Common myeloid progenitor, CD34-positive (primary cell): ENCODE measurements around the gene MYOZ3.

Experiments
- CTCF ChIA-PET: fragments of 350-600 bp; sonication (Branson Sonifier 250); formaldehyde crosslinking; loops from one replicate; lab custom pipeline; 2021; ENCODE audit warnings: antibody characterized with exemption; lab: Charles Lee
- POLR2A ChIA-PET: fragments of 350-600 bp; sonication (Branson Sonifier 250); formaldehyde crosslinking; loops from one replicate; lab custom pipeline; 2021; ENCODE audit warnings: antibody characterized with exemption; lab: Charles Lee
- DNase-seq, 3 donors: peaks; one replicate each; pipeline versions ENCODE4 v3.0.0 to v3.0.0-alpha.2; 2013
- H3K27ac ChIP-seq, 2 experiments: 1 replicate in 1 of 2; 2 replicates in 1 of 2; pipeline ENCODE4 v1.7.0; 2013; ENCODE audit warnings: inconsistent platforms in 2 of 2, low read length in 2 of 2, mild to moderate bottlenecking in 2 of 2, low read depth in 1 of 2, moderate library complexity in 1 of 2; ENCODE audit not compliant: severe bottlenecking in 2 of 2, insufficient read depth in 1 of 2, poor library complexity in 1 of 2
- H3K27me3 ChIP-seq, 5 experiments: replicated peaks in 2 of 5; 1 replicate in 3 of 5; 2 replicates in 2 of 5; pipeline versions ENCODE4 v1.6.1 to v1.7.0; 2013; ENCODE audit warnings: low read length in 4 of 5, mild to moderate bottlenecking in 2 of 5, moderate library complexity in 2 of 5, inconsistent platforms in 1 of 5; ENCODE audit not compliant: insufficient read depth in 5 of 5, control insufficient read depth in 4 of 5
- H3K36me3 ChIP-seq, 4 experiments: 1 replicate in 2 of 4; 2 replicates in 2 of 4; pipeline versions ENCODE4 v1.6.1 to v1.7.0; 2013; ENCODE audit warnings: low read length in 3 of 4, control low read depth in 1 of 4, mild to moderate bottlenecking in 1 of 4; ENCODE audit not compliant: control insufficient read depth in 4 of 4, insufficient read depth in 4 of 4
- H3K4me1 ChIP-seq, 4 experiments: 1 replicate in 3 of 4; 2 replicates in 1 of 4; pipeline versions ENCODE4 v1.6.1 to v1.7.1; 2013; ENCODE audit warnings: low read length in 3 of 4, mild to moderate bottlenecking in 3 of 4, control low read depth in 1 of 4, inconsistent platforms in 1 of 4, moderate library complexity in 1 of 4; ENCODE audit not compliant: control insufficient read depth in 4 of 4, insufficient read depth in 4 of 4; ENCODE audit errors: control extremely low read depth in 1 of 4
- H3K4me3 ChIP-seq, 7 experiments: 1 replicate in 4 of 7; 2 replicates in 3 of 7; pipeline versions ENCODE4 v1.5.1 to v1.7.0; 2013; ENCODE audit warnings: mild to moderate bottlenecking in 7 of 7, low read length in 6 of 7, moderate library complexity in 6 of 7, inconsistent platforms in 2 of 7, low read depth in 2 of 7, control low read depth in 1 of 7; ENCODE audit not compliant: insufficient read depth in 4 of 7, control insufficient read depth in 1 of 7; ENCODE audit errors: extremely low read depth in 1 of 7
- H3K9me3 ChIP-seq, 5 experiments: 1 replicate in 4 of 5; 2 replicates in 1 of 5; pipeline versions ENCODE4 v1.6.1 to v1.7.1; 2013; ENCODE audit warnings: low read length in 4 of 5, mild to moderate bottlenecking in 2 of 5, inconsistent platforms in 1 of 5, low read depth in 1 of 5, moderate library complexity in 1 of 5; ENCODE audit not compliant: control insufficient read depth in 4 of 5, insufficient read depth in 2 of 5; ENCODE audit errors: control extremely low read depth in 1 of 5
- WGBS: methylation state at CpG from one replicate; pipeline ENCODE4 v1.1.5; 2013; ENCODE audit not compliant: insufficient coverage; 5-methylcytosine and 5-hydroxymethylcytosine counted together

Gene MYOZ3

GRCh38 chr5:150639377-150639692 is 21.7 kb upstream of the MYOZ3 start:
- Histone ChIP-seq H3K27ac (no peak overlapping the region), H3K4me1 (peaks cover 0 to 6% (median 4%) of the 10 kb centered on the region in 4 experiments), H3K4me3 (no peak overlapping the region), H3K27me3 (no peaks in the 10 kb centered on the region), H3K36me3 (no peaks in the 10 kb centered on the region), H3K9me3 (no peaks in the 10 kb centered on the region)
- no peak for DNase-seq
- WGBS = 100% methylated on average over 1 of the region's 3 CpGs
- CTCF ChIA-PET = interaction anchor here (1.3 kb wide), 1 partner anchor 17 kb away, joined by 3 read pairs; no protein-coding TSS in a partner anchor
- POLR2A ChIA-PET = no interaction called here

- ChIA-PET CTCF (interaction anchor here (1.3 kb wide), 1 partner anchor 16 kb away, joined by 3 read pairs; no protein-coding TSS in a partner anchor), POLR2A (no interaction called here)
- WGBS = 100% methylated on average over 1 of the region's 5 CpGs
- no peak overlapping the region for H3K4me3 ChIP-seq
- H3K27me3 ChIP-seq = no peaks in the 10 kb centered on the region
- no peaks in the 10 kb centered on the region for H3K36me3 ChIP-seq
- no peak for DNase-seq
- H3K9me3 ChIP-seq = no peaks in the 10 kb centered on the region
- peaks cover 0 to 6% (median 4%) of the 10 kb centered on the region in 4 experiments for H3K4me1 ChIP-seq
- H3K27ac ChIP-seq = no peak overlapping the region
Measured at GRCh38 chr5:150639751-150640150, 21.3 kb upstream of the MYOZ3 start.

DNA sequence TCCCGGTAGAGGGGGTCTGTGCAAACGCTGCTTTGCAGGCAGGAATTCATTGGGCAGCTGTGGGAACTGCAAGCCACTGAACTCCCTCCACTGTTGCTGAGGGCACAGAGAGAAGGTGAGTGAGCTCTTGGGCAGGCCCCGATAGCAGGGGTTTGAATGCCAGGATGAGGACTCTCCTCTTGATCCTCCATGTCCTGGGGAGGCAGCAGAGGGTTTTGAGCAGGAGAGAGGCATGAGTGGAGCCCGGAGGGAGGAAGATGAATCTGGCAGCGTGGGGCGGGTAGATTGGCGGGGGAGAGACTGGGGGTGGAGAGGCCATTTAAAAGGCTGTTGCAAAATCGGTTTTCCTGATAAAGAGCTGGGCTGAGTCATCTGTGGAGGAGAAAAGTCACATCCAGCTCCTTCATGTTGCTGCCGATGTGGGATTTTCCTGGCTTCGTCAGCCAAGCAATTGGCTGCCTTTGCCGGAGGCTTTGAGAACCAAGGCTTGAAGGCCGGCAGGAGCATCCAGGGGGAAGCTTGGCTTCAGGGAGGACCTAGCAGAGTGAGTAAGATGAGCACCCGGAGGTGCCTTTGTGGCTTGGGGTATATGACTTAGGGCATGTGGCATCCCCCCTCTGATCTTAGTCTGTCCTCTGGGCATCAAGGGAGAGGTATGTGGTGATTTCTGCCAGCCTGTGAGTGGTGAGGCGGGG is 20.6 kb upstream of the MYOZ3 start, which contains the start of gene SYNPO:
Gene SYNPO, plus strand, starts transcription at position 350 of the 695 bp plus-strand sequence. CDS start 7,616 bp downstream, outside the sequence.
- no peak within 1 kb of the TSS for H3K4me3 ChIP-seq
- POLR2A ChIA-PET = no interaction called here

GRCh38 chr5:150641006-150641570 is 20.0 kb upstream of the MYOZ3 start:
- H3K9me3 ChIP-seq = no peaks in the 10 kb centered on the region
- DNase-seq = no peak
- POLR2A ChIA-PET = no interaction called here
- H3K36me3 ChIP-seq = no peaks in the 10 kb centered on the region
- H3K4me3 ChIP-seq = no peak overlapping the region
- H3K27me3 ChIP-seq = no peaks in the 10 kb centered on the region
- CTCF ChIA-PET = interaction anchor here (1.5 to 2.1 kb wide), 2 partner anchors 9 to 20 kb away, joined by 3 to 6 read pairs; partner anchors contain the start of gene MYOZ3
- WGBS = 100% methylated on average over 8 of the region's 9 CpGs
- H3K27ac ChIP-seq = no peak overlapping the region
- peaks cover 0 to 6% (median 4%) of the 10 kb centered on the region in 4 experiments for H3K4me1 ChIP-seq

More for the DNA sequence above, 20.6 kb upstream of the MYOZ3 start, which contains the start of gene SYNPO:
- WGBS = 92% methylated on average over 11 of the region's 14 CpGs
- Histone ChIP-seq H3K4me1 (peaks cover 0 to 6% (median 4%) of the 10 kb centered on the region in 4 experiments), H3K27me3 (no peaks in the 10 kb centered on the region), H3K9me3 (no peaks in the 10 kb centered on the region), H3K36me3 (no peaks in the 10 kb centered on the region), H3K27ac (no peak within 1 kb of the TSS)
- no peak for DNase-seq
- CTCF ChIA-PET = interaction anchor here (1.3 to 1.5 kb wide), 2 partner anchors 16 to 21 kb away, joined by 3 read pairs; partner anchors contain the start of gene MYOZ3

GRCh38 chr5:150641824-150642566 is 19.1 kb upstream of the MYOZ3 start:
- no peak overlapping the region for H3K4me3 ChIP-seq
- CTCF ChIA-PET = interaction anchor here (0.8 to 2.1 kb wide), 3 partner anchors 10 to 19 kb away, joined by 3 to 6 read pairs (median 3); partner anchors contain the start of gene MYOZ3
- no peak overlapping the region for H3K27ac ChIP-seq
- POLR2A ChIA-PET = no interaction called here
- no peaks in the 10 kb centered on the region for H3K27me3 ChIP-seq
- WGBS = 97% methylated on average over 5 of the region's 5 CpGs
- peaks cover 0 to 6% (median 4%) of the 10 kb centered on the region in 4 experiments for H3K4me1 ChIP-seq
- H3K9me3 ChIP-seq = no peaks in the 10 kb centered on the region
- no peak for DNase-seq
- H3K36me3 ChIP-seq = no peaks in the 10 kb centered on the region

GRCh38 chr5:150642567-150642927 is 18.5 kb upstream of the MYOZ3 start:
- Histone ChIP-seq H3K4me3 (no peak overlapping the region), H3K4me1 (peaks cover 0 to 4% (median 3%) of the 10 kb centered on the region in 4 experiments), H3K27ac (no peak overlapping the region), H3K9me3 (no peaks in the 10 kb centered on the region), H3K36me3 (no peaks in the 10 kb centered on the region), H3K27me3 (no peaks in the 10 kb centered on the region)
- POLR2A ChIA-PET = no interaction called here
- 96% methylated on average over 5 of the region's 5 CpGs for WGBS
- no peak for DNase-seq
- CTCF ChIA-PET = interaction anchor here (0.8 to 2.1 kb wide), 2 partner anchors 10 to 13 kb away, joined by 3 to 6 read pairs; no protein-coding TSS in a partner anchor
